ENCODE measurements around the gene EEA1.

GRCh38 chr12:92802906-92803305, 126.2 kb downstream of the EEA1 start:
- no peak for TF ChIP-seq EZH2 (IDR thresholded peaks at IDR 0.05; ENCODE audit: borderline replicate concordance, low read depth, low read length, poor library complexity, severe bottlenecking)
- no peak for TF ChIP-seq CTCF (conservative IDR thresholded peaks at IDR 0.05; ENCODE audit: low read depth, low read length)

Measured in A673 (cell line).